Measurements from ENCODE around the gene PIGQ. TPM values are rescaled to one million over a fixed set of nuclear protein-coding genes. Genes with fewer than 3 reads are reported as not detected.

Gene PIGQ
- total and polyA plus RNA-seq, 2 of the 13 experiments (the other 11 are each of a cell fraction or from before 2014, with no cell fraction given): 7.7 to 19.7 TPM

DNA sequence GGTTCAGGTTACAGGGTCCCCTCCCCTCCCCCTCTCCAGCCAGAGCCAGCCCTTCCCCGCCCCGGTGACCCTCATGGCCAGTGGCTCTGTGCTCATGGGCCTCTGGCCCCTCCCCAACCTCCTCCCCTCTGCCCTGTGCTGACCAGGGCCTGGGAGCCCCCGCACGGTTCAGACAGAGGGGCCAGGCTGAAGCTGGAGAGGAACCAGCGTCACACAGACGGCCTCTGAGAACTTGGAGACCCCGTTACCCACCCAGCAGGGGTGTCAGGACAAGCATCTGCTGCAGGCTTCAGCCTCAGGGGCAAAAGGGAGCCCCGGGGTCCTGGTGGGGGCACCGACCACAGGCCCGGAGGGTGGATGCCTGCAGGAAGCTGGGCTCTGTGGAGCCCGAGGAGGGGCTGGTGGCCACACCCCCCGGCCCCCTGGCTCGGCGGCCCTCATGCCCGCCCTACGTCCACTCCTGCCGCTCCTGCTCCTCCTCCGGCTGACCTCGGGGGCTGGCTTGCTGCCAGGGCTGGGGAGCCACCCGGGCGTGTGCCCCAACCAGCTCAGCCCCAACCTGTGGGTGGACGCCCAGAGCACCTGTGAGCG lies 61.1 kb downstream of the PIGQ start, which contains the start of gene WFIKKN1 (continued):
- TF ChIP-seq USF2 (IDR thresholded peaks at IDR 0.05; ENCODE audit: low read depth, low read length): no peak
- TF ChIP-seq USF2 (CRISPR knock-in tag; IDR thresholded peaks at IDR 0.05; ENCODE audit: borderline replicate concordance): no peak
- TF ChIP-seq KDM2A (CRISPR knock-in tag; IDR thresholded peaks at IDR 0.05; ENCODE audit: borderline replicate concordance, low read depth): peak; percentile 79; the same call in 1 of the 2 replicates

GRCh38 chr16:631808-632358 lies 62.1 kb downstream of the PIGQ start:
- no TSS peak for BruUV-seq (replicated peaks)
- FAIRE-seq: no peak
- POLR2A ChIA-PET: no interaction called here

More at GRCh38 chr16:631808-632358, 62.1 kb downstream of the PIGQ start:
- no peak overlapping the region for H3K4me3 ChIP-seq (replicated peaks in 1 of 3; ENCODE audit: insufficient read depth in 1 of 3, low read depth in 2 of 3, low read length in 3 of 3)
- H3K27me3 ChIP-seq (ENCODE audit: control insufficient read depth in 1 of 2, insufficient read depth in 2 of 2, low read length in 2 of 2): no peaks in the 10 kb centered on the region
- 85% methylated on average over 9 of the region's 9 CpGs for WGBS (ENCODE audit: low lambda C conversion rate)
- peaks cover 6% of the 10 kb centered on the region for H3K79me2 ChIP-seq (ENCODE audit: insufficient read depth, low read length)
- peaks cover 3 to 4% of the 10 kb centered on the region in 2 experiments; a peak in 2 of 5 replicates for H3K36me3 ChIP-seq (replicated peaks in 1 of 2; ENCODE audit: control insufficient read depth in 1 of 2, insufficient read depth in 2 of 2, low read length in 2 of 2)
- no peak overlapping the region for H3K9ac ChIP-seq (ENCODE audit: insufficient read depth, low read depth, low read length)
- intact Hi-C loops (cut with micrococcal nuclease; ENCODE audit: unreplicated experiment) (no loop called here), in situ Hi-C loops (cut with HindIII; ENCODE audit: extremely low pct_ligation_motif_present, low pct_unique_long_range_greater_than_20kb) (no loop called here)
- no peak overlapping the region for H2AFZ ChIP-seq (ENCODE audit: low read length)
- DNase-seq (ENCODE audit: low spot score): no peak
- H3K27ac ChIP-seq (ENCODE audit: extremely low read length, insufficient read depth, low read length): no peak overlapping the region
- no peak overlapping the region for H3K4me2 ChIP-seq (ENCODE audit: low read depth, low read length)
- H4K20me1 ChIP-seq (ENCODE audit: insufficient read depth, low read length): no peaks in the 10 kb centered on the region
- no peak for ATAC-seq
- CTCF ChIA-PET (ENCODE audit: low intra/inter-chr PET ratio, low total read pairs): no interaction called here
- TF ChIP-seq, protein P1, sequence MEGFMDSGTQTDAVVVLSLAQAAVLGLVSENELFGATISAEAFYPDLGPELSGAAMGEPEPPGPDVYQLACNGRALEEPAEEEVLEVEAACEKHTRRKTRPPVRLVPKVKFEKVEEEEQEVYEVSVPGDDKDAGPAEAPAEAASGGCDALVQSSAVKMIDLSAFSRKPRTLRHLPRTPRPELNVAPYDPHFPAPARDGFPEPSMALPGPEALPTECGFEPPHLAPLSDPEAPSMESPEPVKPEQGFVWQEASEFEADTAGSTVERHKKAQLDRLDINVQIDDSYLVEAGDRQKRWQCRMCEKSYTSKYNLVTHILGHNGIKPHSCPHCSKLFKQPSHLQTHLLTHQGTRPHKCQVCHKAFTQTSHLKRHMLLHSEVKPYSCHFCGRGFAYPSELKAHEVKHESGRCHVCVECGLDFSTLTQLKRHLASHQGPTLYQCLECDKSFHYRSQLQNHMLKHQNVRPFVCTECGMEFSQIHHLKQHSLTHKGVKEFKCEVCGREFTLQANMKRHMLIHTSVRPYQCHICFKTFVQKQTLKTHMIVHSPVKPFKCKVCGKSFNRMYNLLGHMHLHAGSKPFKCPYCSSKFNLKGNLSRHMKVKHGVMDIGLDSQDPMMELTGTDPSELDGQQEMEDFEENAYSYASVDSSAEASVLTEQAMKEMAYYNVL (CRISPR knock-in tag; IDR thresholded peaks at IDR 0.05; ENCODE audit: borderline replicate concordance): peak; percentile 21; the same call in 1 of the 2 replicates
- TF ChIP-seq ZKSCAN1 (IDR thresholded peaks at IDR 0.05; ENCODE audit: low read length) (no peak), ZNF253 (CRISPR knock-in tag; IDR thresholded peaks at IDR 0.05; ENCODE audit: borderline replicate concordance) (no peak), GATA4 (IDR thresholded peaks at IDR 0.05; ENCODE audit: borderline replicate concordance, low read depth) (no peak)
- TF ChIP-seq, protein P2, sequence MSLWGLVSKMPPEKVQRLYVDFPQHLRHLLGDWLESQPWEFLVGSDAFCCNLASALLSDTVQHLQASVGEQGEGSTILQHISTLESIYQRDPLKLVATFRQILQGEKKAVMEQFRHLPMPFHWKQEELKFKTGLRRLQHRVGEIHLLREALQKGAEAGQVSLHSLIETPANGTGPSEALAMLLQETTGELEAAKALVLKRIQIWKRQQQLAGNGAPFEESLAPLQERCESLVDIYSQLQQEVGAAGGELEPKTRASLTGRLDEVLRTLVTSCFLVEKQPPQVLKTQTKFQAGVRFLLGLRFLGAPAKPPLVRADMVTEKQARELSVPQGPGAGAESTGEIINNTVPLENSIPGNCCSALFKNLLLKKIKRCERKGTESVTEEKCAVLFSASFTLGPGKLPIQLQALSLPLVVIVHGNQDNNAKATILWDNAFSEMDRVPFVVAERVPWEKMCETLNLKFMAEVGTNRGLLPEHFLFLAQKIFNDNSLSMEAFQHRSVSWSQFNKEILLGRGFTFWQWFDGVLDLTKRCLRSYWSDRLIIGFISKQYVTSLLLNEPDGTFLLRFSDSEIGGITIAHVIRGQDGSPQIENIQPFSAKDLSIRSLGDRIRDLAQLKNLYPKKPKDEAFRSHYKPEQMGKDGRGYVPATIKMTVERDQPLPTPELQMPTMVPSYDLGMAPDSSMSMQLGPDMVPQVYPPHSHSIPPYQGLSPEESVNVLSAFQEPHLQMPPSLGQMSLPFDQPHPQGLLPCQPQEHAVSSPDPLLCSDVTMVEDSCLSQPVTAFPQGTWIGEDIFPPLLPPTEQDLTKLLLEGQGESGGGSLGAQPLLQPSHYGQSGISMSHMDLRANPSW (CRISPR knock-in tag; IDR thresholded peaks at IDR 0.05; ENCODE audit: borderline replicate concordance): no peak
- H3K4me1 ChIP-seq (ENCODE audit: insufficient read depth, low read length): peaks cover 31% of the 10 kb centered on the region
- no peaks in the 10 kb centered on the region for H3K9me3 ChIP-seq (ENCODE audit: low read length)

Measured in HepG2 (cell line).